ENCODE results near the gene SAXO2.
"Not testable (repeated sequence)": the region's sequence is repeated elsewhere in the genome, so short reads cannot be mapped to it uniquely, and the experiment has no call there.

The SAXO2 gene, protein sequence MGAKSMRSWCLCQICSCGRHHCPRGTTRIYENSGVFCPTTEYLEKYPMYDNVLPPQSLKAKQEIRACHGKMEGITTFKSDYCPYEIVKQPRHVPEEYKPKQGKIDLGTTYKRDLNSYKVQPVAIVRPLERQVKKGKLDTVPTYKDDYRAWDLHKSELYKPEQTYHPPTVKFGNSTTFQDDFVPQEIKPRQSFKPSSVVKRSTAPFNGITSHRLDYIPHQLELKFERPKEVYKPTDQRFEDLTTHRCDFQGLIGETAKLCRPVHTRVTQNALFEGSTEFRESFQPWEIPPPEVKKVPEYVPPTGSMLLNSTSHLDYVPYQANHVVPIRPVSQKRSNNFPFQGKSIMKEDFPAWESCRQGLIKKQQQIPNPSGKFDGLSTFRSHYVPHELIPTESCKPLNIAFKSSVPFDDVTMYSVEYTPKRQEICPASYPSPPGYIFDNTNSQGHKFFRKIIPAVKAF

GRCh38 chr15:82262422-82263026 lies at the start of gene SAXO2, which contains the start of gene EFL1:
Gene SAXO2 (plus strand): TSS chr15:82262818. CDS start chr15:82262880, 62 bp downstream.
Gene EFL1 (minus strand): TSS chr15:82262734. CDS start chr15:82261778, 956 bp downstream.
- peak; percentile 31 for DNase-seq (ENCODE audit: low read depth, low spot score)

DNA sequence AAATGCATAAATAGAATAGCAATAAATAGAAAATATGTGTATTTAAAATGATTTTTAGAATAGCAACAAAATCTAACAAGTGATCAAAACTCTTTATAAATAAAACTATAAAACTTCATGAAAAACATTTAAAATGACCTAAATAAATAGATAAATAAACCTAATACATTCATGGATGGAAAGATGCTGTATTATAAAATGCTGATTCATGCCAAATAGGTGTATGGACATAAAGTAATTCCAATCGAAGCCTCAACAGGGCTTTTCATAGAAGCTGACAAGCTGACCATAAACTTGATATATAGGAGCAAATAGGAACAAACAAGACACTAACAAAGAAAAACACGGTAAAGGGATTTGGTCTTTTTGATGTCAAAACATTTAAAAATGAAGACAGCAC lies 46.5 kb upstream of the SAXO2 start:
- not testable (repeated sequence) for DNase-seq (ENCODE audit: low read depth, low spot score)

- not testable (repeated sequence) for DNase-seq (ENCODE audit: low read depth, low spot score)
Observed at GRCh38 chr15:82221535-82221934, 41.1 kb upstream of the SAXO2 start.

GRCh38 chr15:82228750-82229149 lies 33.9 kb upstream of the SAXO2 start:
- DNase-seq (ENCODE audit: low read depth, low spot score) = no peak

DNA sequence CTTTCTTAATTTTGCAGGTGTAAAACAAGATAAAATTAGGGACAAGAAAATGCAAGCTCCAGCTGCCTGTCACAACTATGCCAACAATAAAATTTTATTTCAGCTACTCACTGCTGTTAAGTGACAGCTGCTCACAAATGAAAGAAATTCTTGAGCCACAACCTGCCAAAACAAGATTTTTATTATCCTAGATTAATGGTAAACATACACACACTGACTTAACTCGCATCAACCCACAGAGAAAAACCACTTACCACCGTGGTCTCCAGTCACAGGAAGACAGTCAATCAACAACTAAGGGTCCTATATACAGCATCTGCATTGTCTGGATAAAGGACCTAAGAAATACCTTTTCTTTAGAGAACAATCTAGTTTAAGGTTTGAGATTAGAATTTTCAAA lies 31.4 kb upstream of the SAXO2 start:
- DNase-seq (ENCODE audit: low read depth, low spot score) = no peak

- no peak for DNase-seq (ENCODE audit: low read depth, low spot score)
Observed at GRCh38 chr15:82231842-82232241, 30.8 kb upstream of the SAXO2 start.

DNA sequence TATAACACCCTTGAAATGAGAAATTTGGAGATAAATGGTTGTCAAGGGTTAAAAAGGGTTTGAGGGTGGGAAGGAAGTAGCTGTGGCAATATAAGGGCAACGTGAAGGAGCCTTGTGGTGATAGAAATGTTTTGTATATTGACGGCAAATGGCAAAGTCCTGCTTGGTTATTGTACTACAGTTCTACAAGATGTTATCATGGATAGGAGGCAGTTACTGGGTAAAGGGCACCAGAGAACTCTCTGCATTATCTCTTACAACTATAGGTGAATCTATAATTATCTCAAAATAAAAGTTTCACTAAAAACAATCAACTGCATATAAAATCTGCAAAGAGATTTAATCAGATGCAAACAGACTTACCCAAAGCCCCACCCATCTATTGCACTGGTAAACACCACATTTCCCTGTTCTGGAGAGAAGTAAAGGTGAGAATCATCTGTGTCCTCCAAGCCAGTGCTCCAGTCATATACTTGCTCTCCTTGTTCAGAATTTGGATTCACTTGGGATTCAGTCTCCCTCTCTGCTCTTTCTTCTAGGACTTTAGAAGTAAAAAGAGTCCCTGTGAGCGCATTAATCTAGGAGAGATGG lies 24.6 kb upstream of the SAXO2 start:
- not testable (repeated sequence) for DNase-seq (ENCODE audit: low read depth, low spot score)

DNA sequence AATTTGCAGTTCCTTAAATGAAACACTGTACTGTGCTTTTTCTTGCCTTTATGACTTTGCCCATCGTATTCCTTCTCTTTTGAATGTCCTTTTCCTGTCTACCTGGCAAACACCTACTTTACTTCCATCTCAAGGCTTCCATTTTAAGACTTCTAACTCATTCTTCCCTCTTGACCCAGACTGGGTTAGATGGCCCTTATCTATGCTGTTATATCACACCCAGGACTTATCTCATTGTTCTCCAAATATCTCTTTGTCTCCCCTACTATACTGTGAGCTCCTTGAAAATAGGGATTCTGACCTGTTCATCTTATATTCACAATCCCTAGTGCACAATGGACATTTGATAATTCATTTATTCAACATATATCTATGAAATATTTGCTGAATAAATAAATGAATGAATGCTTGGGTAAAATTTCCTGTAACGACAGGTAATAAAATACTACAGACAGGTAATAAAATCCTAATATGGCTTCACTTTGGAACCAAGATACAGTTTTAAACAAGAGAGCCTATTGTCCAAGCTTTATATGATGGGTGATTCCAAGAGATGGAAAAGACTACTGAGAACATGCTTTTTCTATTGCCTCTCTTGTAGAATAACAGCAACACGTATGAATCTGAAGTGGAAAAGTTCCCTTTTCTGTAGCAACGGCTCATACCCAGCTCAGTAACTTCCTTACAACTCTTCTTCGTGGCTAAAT lies 22.8 kb upstream of the SAXO2 start:
- DNase-seq (ENCODE audit: low read depth, low spot score) = no peak

DNA sequence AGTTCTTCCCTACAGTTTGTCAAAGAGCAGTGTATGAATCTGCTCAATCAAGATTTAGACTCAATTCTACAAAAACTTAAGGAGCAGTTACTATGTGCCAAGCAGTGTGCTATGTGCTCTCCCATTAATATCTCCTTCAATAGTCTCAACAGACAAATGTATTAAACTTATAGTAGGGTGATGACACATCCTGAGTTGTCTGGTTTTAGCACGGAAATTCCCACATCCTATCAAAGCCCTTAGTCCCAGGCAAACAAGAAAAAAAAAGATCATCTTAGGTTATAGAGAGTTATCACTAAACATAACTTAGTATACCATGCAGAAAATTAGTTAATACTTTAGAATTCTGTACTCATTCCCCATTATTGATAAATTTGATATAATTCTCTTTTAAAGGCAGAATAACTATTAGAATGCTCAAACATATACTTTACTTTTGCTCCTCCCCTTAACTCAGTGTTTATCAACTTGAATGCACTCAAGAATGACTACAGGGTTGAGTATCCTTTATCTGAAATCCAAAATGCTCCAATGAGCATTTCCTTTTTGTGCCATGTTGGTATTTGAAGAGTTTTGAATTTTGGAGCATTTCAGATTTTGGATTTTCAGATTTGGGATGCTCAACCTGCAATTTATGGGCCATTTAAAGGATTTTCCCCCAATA lies 20.6 kb upstream of the SAXO2 start:
- DNase-seq (ENCODE audit: low read depth, low spot score) = not testable (repeated sequence)

- not testable (repeated sequence) for DNase-seq (ENCODE audit: low read depth, low spot score)
Observed at GRCh38 chr15:82243644-82244043, 19.0 kb upstream of the SAXO2 start.

- not testable (repeated sequence) for DNase-seq (ENCODE audit: low read depth, low spot score)
Observed at GRCh38 chr15:82245956-82246355, 16.7 kb upstream of the SAXO2 start.

- not testable (repeated sequence) for DNase-seq (ENCODE audit: low read depth, low spot score)
Observed at GRCh38 chr15:82248261-82248660, 14.4 kb upstream of the SAXO2 start.

DNA sequence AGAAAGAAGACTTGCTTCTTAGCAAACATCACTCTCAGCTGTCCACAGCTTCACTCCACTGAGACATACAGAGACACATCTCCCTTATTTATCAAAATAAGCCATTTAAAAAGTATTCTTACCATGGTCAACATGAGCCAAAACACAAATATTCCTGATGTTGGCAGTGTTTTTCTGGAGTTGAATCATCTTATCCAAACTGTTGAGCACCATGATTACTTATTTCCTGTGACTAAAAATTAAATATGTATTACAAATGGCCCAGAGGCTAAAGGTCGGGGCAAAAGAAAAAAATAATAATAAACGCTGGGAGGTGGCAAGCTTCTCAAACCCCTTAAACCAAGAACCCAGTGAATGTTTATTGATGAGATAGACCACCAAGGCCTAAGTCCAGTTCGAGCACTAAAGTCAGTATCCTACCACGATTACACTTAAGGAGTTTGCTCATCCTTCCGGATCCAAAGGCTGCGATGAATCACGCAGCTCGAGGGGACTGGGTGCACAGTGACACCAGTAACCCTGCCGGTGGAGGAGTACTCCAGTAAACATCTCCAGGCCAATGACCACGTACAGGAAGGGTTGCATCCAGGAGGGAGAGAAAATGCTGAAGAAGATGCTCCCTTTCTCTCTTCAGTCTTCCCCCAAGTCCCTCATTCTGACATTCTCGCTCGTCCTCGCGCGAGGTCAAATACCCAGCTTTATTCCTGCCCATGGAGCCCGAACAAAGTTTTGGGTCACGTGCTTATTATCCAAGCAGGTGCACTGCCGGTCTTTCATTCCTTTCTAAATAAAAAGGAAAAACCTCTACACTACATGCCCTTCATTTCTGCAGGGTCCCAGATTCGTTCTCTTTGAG lies 824 bp upstream of the SAXO2 start:
- DNase-seq (ENCODE audit: low read depth, low spot score) = not testable (repeated sequence)

DNA sequence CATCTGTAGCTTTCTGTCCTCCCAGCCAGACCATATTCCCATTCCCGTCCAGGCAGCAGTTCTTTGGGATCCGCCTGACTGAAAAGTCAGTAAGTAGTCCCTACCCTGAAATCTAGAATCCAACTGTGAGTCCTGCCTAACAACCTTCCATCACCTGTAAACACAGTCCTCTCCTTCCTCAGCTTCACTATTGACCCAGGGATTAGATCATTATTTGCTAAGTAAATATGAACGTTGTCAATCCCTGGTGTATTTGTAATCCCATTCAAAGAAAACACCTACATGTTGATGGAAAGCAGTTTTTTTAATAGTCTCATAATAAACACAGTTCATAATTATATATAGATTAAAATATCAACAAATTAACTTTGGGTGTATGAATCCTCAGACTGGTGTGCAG lies 732 bp downstream of the SAXO2 start:
- DNase-seq (ENCODE audit: low read depth, low spot score) = no peak

- not testable (repeated sequence) for DNase-seq (ENCODE audit: low read depth, low spot score)
Observed at GRCh38 chr15:82267137-82267536, 4.5 kb downstream of the SAXO2 start.

DNA sequence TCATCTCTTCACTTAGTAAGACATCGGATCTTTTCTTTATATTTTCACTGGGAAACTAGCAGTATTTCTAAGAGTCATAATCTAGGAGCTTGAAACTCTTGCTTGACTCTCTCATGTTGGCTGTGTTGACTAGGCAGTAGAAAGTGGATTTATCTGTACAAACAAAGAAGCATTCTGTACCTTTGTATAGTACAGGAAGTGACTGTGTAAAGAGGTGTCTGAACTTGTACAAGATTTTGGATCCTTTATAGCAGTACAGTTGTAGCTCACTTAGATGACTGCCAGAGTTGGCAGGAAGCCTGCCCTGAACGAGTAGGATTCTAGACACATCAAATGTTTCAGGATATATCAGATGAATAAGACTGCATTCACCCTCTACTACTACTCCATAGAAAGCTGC lies 5.8 kb downstream of the SAXO2 start:
- not testable (repeated sequence) for DNase-seq (ENCODE audit: low read depth, low spot score)

- no peak for DNase-seq (ENCODE audit: low read depth, low spot score)
Observed at GRCh38 chr15:82272154-82272553, 9.5 kb downstream of the SAXO2 start.

GRCh38 chr15:82275410-82275809 lies 12.8 kb downstream of the SAXO2 start:
- DNase-seq (ENCODE audit: low read depth, low spot score) = no peak

GRCh38 chr15:82281276-82281675 lies 18.7 kb downstream of the SAXO2 start:
- not testable (repeated sequence) for DNase-seq (ENCODE audit: low read depth, low spot score)

- not testable (repeated sequence) for DNase-seq (ENCODE audit: low read depth, low spot score)
Observed at GRCh38 chr15:82282386-82282785, 19.8 kb downstream of the SAXO2 start.

Data from smooth muscle cell of the brain vasculature (primary cell).